ENCODE measurements around the gene ELMO3. TPM values are rescaled to one million over a fixed set of nuclear protein-coding genes. Genes with fewer than 3 reads are reported as not detected.

Gene ELMO3
- total RNA-seq, 1 experiment from 2014 or later = 8.6 TPM

- peak within 1 kb of the TSS; percentile 97 for H3K18ac ChIP-seq (ENCODE audit: insufficient read length, low read depth, low read length)
- H3K4me1 Mint-ChIP-seq = peaks cover 16% of the 10 kb centered on the region in 2 experiments
- no peaks in the 10 kb centered on the region for H3K79me2 ChIP-seq (ENCODE audit: insufficient read depth, low read length)
- WGBS (ENCODE audit: extremely low coverage, insufficient read length, low lambda C conversion rate) = no CpG with 5 or more reads among the region's 77 CpGs
- no peaks in the 10 kb centered on the region for H3K79me1 ChIP-seq (ENCODE audit: insufficient read depth, low read depth, low read length, poor library complexity, severe bottlenecking)
- H3K23ac ChIP-seq (ENCODE audit: insufficient read length, low read depth, low read length) = no peak within 1 kb of the TSS
- H3K56ac ChIP-seq (ENCODE audit: insufficient read length, low read depth, low read length) = no peak within 1 kb of the TSS
- no peak within 1 kb of the TSS for H3K4ac ChIP-seq (ENCODE audit: low read depth, low read length)
- no peaks in the 10 kb centered on the region for H4K20me1 ChIP-seq (ENCODE audit: control insufficient read depth, insufficient read depth, insufficient read length)
- no peak within 1 kb of the TSS for H4K8ac ChIP-seq (replicated peaks; ENCODE audit: insufficient read length, low read depth, low read length)
- H3K23me2 ChIP-seq (ENCODE audit: insufficient read length, low read depth, low read length, poor library complexity, severe bottlenecking) = peaks cover 12% of the 10 kb centered on the region
- no peak within 1 kb of the TSS for H2AK5ac ChIP-seq (ENCODE audit: insufficient read length, low read length)
- peak; percentile 97 for DNase-seq
- peaks cover 33% of the 10 kb centered on the region for H3K27me3 Mint-ChIP-seq (ENCODE audit: low read depth)
- H3K9me3 ChIP-seq (ENCODE audit: control insufficient read depth, low read depth, low read length) = no peaks in the 10 kb centered on the region
- no peak within 1 kb of the TSS for H2AFZ ChIP-seq (ENCODE audit: low read length)
- no peak within 1 kb of the TSS for H2BK120ac ChIP-seq (ENCODE audit: low read depth, low read length, poor library complexity, severe bottlenecking)
- no peak within 1 kb of the TSS for H2BK15ac ChIP-seq (ENCODE audit: low read depth, low read length)
- H4K91ac ChIP-seq (ENCODE audit: insufficient read length, low read depth, low read length) = no peak within 1 kb of the TSS
- H3K27ac ChIP-seq (ENCODE audit: insufficient read length, low read depth, low read length) = no peak within 1 kb of the TSS
- H3K9me3 Mint-ChIP-seq = no peaks in the 10 kb centered on the region; a peak in 1 of 5 replicates
- H3K14ac ChIP-seq (ENCODE audit: insufficient read depth, low read length) = peak within 1 kb of the TSS; percentile 98; the same call in 1 of the 2 replicates
- no peak within 1 kb of the TSS for H2BK12ac ChIP-seq (ENCODE audit: insufficient read length, low read depth, low read length)
- no peak within 1 kb of the TSS for H3T11ph ChIP-seq (ENCODE audit: low read length)
- H3K36me3 Mint-ChIP-seq (ENCODE audit: insufficient read depth in 1 of 3, low read depth in 3 of 3) = peaks cover 0 to 3% (median 0%) of the 10 kb centered on the region in 3 experiments; a peak in 1 of 7 replicates
- no peak for TF ChIP-seq CTCF (conservative IDR thresholded peaks at IDR 0.05)
- peak within 1 kb of the TSS; percentile 12 for H3K9ac ChIP-seq (ENCODE audit: extremely low read depth, insufficient read length, low read length)
- H3K27ac Mint-ChIP-seq = no peak within 1 kb of the TSS
- H2BK5ac ChIP-seq (ENCODE audit: insufficient read length, low read length) = no peak within 1 kb of the TSS
- peaks cover 6% of the 10 kb centered on the region; the same call in 1 of the 2 replicates for H3K4me1 ChIP-seq (ENCODE audit: insufficient read depth, low read length)
- no peak within 1 kb of the TSS for H4K5ac ChIP-seq (ENCODE audit: insufficient read length, low read depth, low read length)
- peak within 1 kb of the TSS; percentile 63 to 73; a peak in 4 of 5 replicates for H3K4me3 Mint-ChIP-seq
- peak within 1 kb of the TSS; percentile 75 for H3K4me2 ChIP-seq (ENCODE audit: insufficient read depth, insufficient read length, low read length)
- no peak within 1 kb of the TSS for H2BK20ac ChIP-seq (ENCODE audit: low read depth, low read length, poor library complexity, severe bottlenecking)
- peaks cover 4% of the 10 kb centered on the region; the same call in 1 of the 2 replicates for H3K27me3 ChIP-seq (ENCODE audit: insufficient read depth, low read length)
These were observed 15.1 kb upstream of the ELMO3 start, which contains the start of gene MATCAP1 for GRCh38 chr16:67183627-67184452. Gene MATCAP1, minus strand, starts transcription at chr16:67183963. Its CDS starts 3,353 bp downstream, at chr16:67180610.

All from H9 (cell line).